Body of pancreas (tissue), 4 donors: Measurements from ENCODE around the gene FCRL5. TPM values are rescaled to one million over a fixed set of nuclear protein-coding genes. Genes with fewer than 3 reads are reported as not detected.

ENCODE experiments used
- ATAC-seq: fragments of 150-250 bp; one replicate; pipeline ENCODE4 v1.9.1; 2016
- DNase-seq, 4 donors: peaks; one replicate each; pipeline ENCODE4 v3.0.0-alpha.2; 2019
- H3K27ac ChIP-seq, 4 donors: fragments of 200-600 bp; sonication (generic); 1 replicate in 3 of 4; 2 replicates in 1 of 4; pipeline versions ENCODE4 v1.5.1 to v1.6.1; 2016 to 2019; ENCODE audit warnings: mild to moderate bottlenecking in 1 of 4, mixed read lengths in 1 of 4, moderate library complexity in 1 of 4
- H3K27me3 ChIP-seq, 2 donors: fragments of 200-600 bp; sonication (generic); one replicate each; pipeline ENCODE4 v1.6.0; 2016; ENCODE audit warnings: mild to moderate bottlenecking in 1 of 2
- H3K36me3 ChIP-seq, 2 donors: fragments of 200-600 bp; sonication (generic); replicated peaks in 1 of 2; 2 replicates each; pipeline ENCODE4 v1.5.1; 2016; ENCODE audit warnings: low read depth in 2 of 2; ENCODE audit not compliant: insufficient read depth in 1 of 2
- H3K4me1 ChIP-seq: fragments of 200-600 bp; sonication (generic); one replicate; pipeline ENCODE4 v1.6.0; 2016
- H3K4me3 ChIP-seq, 2 donors: fragments of 200-600 bp; sonication (generic); 1 replicate in 1 of 2; 2 replicates in 1 of 2; pipeline ENCODE4 v1.5.1; 2016 to 2019
- H3K9me3 ChIP-seq, 3 donors: fragments of 200-600 bp; sonication (generic); 1 replicate in 2 of 3; 2 replicates in 1 of 3; pipeline ENCODE4 v1.5.1; 2016
- CTCF ChIP-seq, 7 experiments: fragments of 450-650 bp in 4 of 7; fragments of 200-600 bp in 3 of 7; sonication (generic) in 3 of 7; IDR thresholded peaks; one replicate each; pipeline ENCODE4 v1.5.1; 2016 to 2019; ENCODE audit warnings: antibody characterized with exemption in 7 of 7
- POLR2A ChIP-seq, 3 donors: fragments of 450-650 bp; IDR thresholded peaks; one replicate each; pipeline ENCODE4 v1.6.1; 2016; ENCODE audit warnings: antibody characterized with exemption in 3 of 3, mild to moderate bottlenecking in 2 of 3
- WGBS, 2 donors: methylation state at CpG; one replicate each; pipeline ENCODE4 v1.1.5; 2017; 5-methylcytosine and 5-hydroxymethylcytosine counted together
- intact Hi-C: fragments of 100-400 bp; cut with DNase I; formaldehyde crosslinking; loops from one replicate; pipeline ENCODE4 v1.15.1; 2023
- total RNA-seq, 2 donors: library from RNA; depleted of rRNA; stranded (reverse); fragments of >200 nt; gene quantifications; one replicate each; pipeline ENCODE4 v1.1.0, GENCODE V29; 2016

FCRL5 gene
- total RNA-seq, 2 donors from 2014 or later, result 0.33 to 0.52 TPM

GRCh38 chr1:157495285-157495684, 57.0 kb downstream of the FCRL5 start:
- ATAC-seq, result no peak
- H3K36me3 ChIP-seq, result no peaks in the 10 kb centered on the region
- no peaks in the 10 kb centered on the region for H3K4me1 ChIP-seq
- H3K4me3 ChIP-seq, result no peak overlapping the region
- H3K9me3 ChIP-seq, result no peaks in the 10 kb centered on the region
- no peak for DNase-seq
- no peak overlapping the region for H3K27ac ChIP-seq
- intact Hi-C loops, result no loop called here
- WGBS, 2 donors, result 62 to 64% methylated on average over 1 to 3 of the region's 3 CpGs
- H3K27me3 ChIP-seq, result no peaks in the 10 kb centered on the region
- no peak for TF ChIP-seq CTCF (IDR thresholded peaks at IDR 0.05)

GRCh38 chr1:157494093-157494492, 58.2 kb downstream of the FCRL5 start:
- Histone ChIP-seq H3K4me1 (no peaks in the 10 kb centered on the region), H3K27ac (no peak overlapping the region), H3K27me3 (no peaks in the 10 kb centered on the region), H3K9me3 (no peaks in the 10 kb centered on the region), H3K4me3 (no peak overlapping the region), H3K36me3 (no peaks in the 10 kb centered on the region)
- TF ChIP-seq CTCF (IDR thresholded peaks at IDR 0.05), result no peak
- TF ChIP-seq POLR2A (IDR thresholded peaks at IDR 0.05), result no peak
- DNase-seq (no peak), ATAC-seq (no peak)
- 60 to 76% methylated on average over 4 of the region's 4 CpGs for WGBS, 2 donors
- intact Hi-C loops, result loop anchor here (5.0 kb wide), 1 partner anchor 302 kb away; no protein-coding TSS in a partner anchor

- Histone ChIP-seq H3K36me3 (no peaks in the 10 kb centered on the region), H3K27ac (no peak overlapping the region), H3K27me3 (no peaks in the 10 kb centered on the region), H3K9me3 (no peaks in the 10 kb centered on the region), H3K4me1 (no peaks in the 10 kb centered on the region), H3K4me3 (no peak overlapping the region)
- DNase-seq (peak; percentile 73 to 84 (median 80)), ATAC-seq (peak; percentile 64)
- TF ChIP-seq CTCF (IDR thresholded peaks at IDR 0.05) (peak; percentile 38 to 70 (median 56)), POLR2A (IDR thresholded peaks at IDR 0.05) (no peak)
- intact Hi-C loops, result loop anchor here (5.0 kb wide), 1 partner anchor 298 kb away; no protein-coding TSS in a partner anchor
- WGBS, 2 donors, result 18 to 19% methylated on average over 6 to 14 of the region's 14 CpGs
Measured at GRCh38 chr1:157490467-157491165, 61.7 kb downstream of the FCRL5 start.

GRCh38 chr1:157488156-157488555, 64.2 kb downstream of the FCRL5 start:
- TF ChIP-seq CTCF (IDR thresholded peaks at IDR 0.05) (no peak), POLR2A (IDR thresholded peaks at IDR 0.05) (no peak)
- no peak for ATAC-seq
- intact Hi-C loops, result loop anchor here (10.0 kb wide), 1 partner anchor 113 kb away; no protein-coding TSS in a partner anchor
- Histone ChIP-seq H3K27me3 (no peaks in the 10 kb centered on the region), H3K4me3 (no peak overlapping the region), H3K36me3 (no peaks in the 10 kb centered on the region), H3K4me1 (no peaks in the 10 kb centered on the region), H3K27ac (no peak overlapping the region), H3K9me3 (no peaks in the 10 kb centered on the region)
- 64 to 81% methylated on average over 2 of the region's 2 CpGs for WGBS, 2 donors
- DNase-seq, result no peak

GRCh38 chr1:157487504-157487903, 64.8 kb downstream of the FCRL5 start:
- WGBS, 2 donors, result 63 to 67% methylated on average over 1 of the region's 1 CpG
- Histone ChIP-seq H3K4me3 (no peak overlapping the region), H3K27me3 (no peaks in the 10 kb centered on the region), H3K27ac (no peak overlapping the region), H3K4me1 (no peaks in the 10 kb centered on the region), H3K9me3 (no peaks in the 10 kb centered on the region), H3K36me3 (no peaks in the 10 kb centered on the region)
- intact Hi-C loops, result loop anchor here (10.0 kb wide), 1 partner anchor 113 kb away; no protein-coding TSS in a partner anchor
- TF ChIP-seq CTCF (IDR thresholded peaks at IDR 0.05) (no peak), POLR2A (IDR thresholded peaks at IDR 0.05) (no peak)
- no peak for ATAC-seq
- DNase-seq, result no peak
